Mucosa of gallbladder (tissue), 1 donor: ENCODE data around the gene PFKP. TPM values are rescaled to one million over a fixed set of nuclear protein-coding genes. Genes with fewer than 3 reads are reported as not detected.

Experiments
- DNase-seq: peaks from one replicate; pipeline ENCODE4 v3.0.0-alpha.2; 2020; ENCODE audit warnings: low spot score
- total RNA-seq: library from RNA; stranded (reverse); gene quantifications from one replicate; pipeline ENCODE4 v1.2.1, GENCODE V29; 2021
- donor health status: DM: no; HTN: no; CAD: no.

PFKP gene
- total RNA-seq, 1 donor from 2014 or later = 109 TPM

DNA sequence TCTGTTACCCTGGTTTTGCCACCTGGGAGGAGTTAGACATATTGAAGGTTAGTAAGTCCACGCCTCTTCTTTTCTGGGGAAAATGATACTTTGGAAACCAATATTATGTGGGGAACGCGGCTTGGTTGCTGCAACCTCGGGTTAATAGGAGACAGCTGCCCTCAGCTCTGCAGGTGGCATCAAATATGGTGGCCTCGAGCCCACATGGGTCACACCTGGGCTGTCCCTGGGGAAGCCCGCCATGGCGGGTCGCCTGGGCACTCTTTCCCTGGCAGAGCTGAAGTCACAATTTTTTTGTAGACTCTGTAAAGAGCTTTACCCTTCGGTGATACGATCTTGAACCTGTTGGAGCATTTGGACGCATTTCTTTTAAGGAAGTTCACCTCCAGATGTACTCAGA lies 2.5 kb downstream of the PFKP start:
- no peak for DNase-seq

DNA sequence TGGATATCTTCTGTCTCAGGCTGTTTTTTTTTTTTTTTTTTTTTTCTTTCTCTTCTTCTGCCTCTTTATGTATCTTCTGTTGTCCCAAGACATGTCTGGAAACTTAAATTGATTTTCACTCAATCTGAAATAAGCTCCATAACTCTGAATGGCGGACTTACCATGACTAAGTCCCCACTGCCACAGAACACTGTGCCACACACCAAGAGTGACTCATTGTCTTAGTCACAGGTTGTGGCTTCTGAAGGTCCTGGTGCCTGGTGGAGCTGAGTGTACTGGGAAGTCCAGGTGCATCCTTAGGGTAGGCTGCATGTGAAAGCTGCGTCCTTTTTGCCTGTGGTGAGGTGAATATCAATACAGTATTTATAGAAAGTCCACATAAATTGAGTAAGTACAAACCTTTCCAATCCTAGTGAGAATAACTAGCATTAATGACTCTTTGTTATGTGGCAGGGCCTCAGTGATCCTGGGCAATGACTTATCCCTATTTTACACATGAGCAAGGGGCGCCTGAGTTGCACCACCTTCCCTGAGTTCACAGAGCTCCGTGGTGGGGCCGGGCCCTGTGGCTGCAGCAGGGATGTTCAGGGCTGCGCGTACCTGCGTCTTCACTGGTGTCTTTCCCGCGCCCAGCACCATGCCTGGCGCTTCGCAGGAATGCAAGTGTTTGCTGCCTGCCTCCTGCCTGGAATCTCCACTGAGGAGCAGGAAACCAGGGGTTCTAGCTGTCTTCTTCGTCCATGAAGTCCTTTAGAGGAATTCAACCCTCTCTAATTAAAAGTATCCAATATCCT lies 4.3 kb downstream of the PFKP start:
- peak; percentile 67 for DNase-seq

DNA sequence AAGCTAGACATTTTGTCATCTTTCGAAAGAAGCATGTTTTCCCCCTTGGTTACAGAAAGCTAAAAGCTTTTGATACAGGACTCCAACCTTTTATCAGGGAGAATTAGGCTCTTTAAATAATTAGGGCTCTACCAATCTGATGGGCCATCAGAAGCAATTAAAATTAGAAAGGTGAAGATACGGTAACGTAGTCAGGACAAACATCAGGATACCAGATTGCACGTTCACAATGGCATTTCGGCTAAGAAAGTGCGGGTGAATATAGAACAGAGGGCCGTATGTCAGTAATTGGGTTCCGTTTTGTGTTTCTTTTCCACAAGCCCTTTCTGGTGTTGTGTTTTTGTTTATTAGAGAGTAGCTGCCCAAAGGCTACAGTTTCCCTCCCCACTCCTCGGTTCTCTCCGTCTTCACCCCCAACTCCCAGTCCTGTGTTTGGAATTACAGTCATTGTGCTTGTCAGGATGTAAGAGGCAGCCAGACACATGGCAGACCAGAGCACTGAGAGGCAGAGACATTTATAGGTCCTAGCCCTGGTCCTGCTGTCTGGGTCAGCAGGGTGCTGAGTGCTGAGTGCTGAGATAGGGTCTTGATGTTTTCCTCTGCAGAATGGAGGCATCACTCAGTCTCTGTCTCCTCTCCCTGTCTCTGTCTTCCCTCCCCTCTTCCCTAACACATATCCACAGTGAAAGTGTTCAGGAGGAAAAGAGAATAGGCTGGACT lies 5.5 kb downstream of the PFKP start:
- DNase-seq = no peak

DNA sequence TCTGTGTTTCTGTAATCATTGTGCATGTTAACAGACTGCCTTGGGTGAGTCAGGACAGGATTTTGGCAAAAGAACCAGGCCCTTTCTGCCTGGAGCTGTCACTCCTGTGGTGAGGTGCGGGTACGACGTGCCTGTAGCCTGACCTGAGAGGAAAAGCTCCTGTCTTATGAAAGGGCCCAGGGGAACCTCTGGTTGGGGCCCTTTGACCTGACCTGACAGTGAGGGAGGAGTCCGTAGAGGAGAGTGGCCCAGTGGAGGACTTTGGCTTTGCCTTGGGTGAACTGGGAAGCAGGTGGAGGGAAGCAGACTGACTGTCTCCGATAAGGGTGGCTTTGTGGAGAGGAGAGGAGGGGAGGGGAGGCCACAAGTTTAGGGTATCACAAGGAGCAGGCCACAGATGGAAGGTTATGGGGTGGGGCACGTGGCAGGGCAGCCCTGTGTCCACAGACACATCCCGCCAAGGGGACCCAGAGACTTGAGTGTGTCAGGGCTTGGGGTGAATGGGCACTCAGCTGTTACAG lies 6.9 kb downstream of the PFKP start:
- no peak for DNase-seq

DNA sequence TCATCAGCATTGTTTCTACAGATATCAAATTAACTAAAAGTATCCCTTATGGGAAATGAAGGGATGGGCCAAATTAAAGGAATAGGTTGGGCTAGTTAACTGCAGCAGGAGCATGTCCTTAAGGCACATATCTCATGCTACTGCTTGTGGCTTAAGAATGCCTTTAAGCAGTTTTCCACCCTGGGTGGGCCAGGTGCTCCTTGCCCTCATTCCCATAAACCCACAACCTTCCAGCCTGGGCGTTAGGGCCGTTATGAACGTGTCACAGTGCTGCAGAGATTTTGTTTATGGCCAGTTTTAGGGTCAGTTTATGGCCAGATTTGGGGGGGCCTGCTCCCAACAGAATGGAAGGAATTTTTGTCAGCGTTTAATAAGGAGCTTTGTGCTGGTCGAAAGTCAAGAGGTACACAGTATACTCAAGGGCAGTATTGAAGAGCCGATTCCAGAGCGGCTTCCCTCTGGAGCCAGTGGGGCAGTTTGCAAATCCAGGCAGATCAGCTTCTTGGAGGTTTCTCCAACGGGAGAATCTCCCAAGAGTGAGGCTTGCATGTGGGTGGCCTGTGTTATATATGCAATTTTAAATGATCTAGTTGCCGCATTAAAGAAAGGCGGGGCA lies 7.7 kb downstream of the PFKP start:
- DNase-seq = no peak

DNA sequence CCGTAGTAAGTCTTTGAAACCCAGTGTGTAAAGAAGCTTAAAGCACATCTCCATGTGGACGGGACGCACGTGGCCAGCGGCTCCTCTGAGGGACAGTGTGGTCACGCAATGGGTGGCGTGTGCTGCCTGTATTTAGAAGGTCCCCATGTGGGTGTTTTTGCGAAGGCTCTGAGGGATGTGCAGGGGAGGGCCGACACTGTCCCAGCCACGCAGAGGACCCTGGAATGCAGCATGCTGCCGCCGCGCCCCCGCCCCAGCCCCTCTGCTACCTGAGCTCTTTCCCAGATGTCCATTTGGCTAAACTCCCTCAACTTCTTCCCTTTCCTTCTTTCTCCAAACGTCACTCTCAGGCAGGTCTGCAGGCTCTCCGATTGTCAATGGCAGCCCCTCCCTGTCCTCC lies 8.8 kb downstream of the PFKP start:
- no peak for DNase-seq

DNA sequence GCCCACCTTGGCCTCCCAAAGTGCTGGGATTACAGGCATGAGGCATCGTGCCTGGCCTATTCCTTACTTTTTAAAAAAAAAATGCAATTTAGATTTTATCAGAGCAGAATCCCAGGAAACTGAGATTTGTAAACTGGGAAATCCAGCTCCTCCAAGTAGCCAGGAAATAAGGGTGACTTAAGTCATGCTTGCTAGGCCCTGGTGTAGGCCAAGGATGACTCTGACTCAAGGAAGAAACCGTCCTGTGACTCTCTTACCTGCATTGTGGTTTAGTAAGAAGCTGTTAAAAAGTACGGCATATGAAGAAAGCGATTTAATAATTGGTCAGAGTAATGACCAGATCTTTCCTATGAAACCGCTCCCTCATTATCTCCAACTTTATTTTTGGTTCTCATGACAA lies 10.2 kb downstream of the PFKP start:
- DNase-seq = no peak

DNA sequence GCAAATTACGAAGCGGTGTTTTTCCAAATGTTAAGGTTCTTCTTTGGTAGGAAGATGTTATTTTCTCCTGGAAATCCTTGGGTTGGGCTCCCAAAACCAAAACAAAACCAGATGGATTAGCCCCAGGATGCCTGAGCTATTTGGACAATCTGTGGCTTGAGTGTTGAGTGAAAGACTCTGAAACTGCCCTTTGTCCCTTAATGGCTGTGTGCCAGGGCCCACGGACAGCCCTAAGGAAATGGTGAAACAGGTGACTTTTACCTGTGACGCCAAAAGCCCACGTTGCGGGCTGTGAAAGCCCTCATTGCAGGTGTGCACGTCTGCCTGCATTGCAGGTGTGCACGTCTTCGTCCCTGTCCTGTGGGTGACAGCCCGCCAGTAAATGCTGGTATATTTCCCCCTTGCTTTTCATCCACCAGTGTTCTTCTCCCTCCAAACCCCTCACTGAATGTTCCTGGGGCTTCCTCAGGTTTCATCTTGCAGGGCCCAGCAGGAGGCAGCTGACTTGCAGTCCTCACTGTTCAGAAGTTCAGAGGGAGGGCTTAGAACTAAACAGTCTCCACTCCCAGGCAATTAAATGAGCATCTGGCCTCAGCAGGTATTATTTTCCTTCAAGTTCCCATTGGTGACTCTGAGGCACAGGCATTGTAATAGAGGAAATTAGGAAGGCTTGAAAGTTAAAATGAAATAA lies 10.7 kb downstream of the PFKP start:
- peak; percentile 40 for DNase-seq

DNA sequence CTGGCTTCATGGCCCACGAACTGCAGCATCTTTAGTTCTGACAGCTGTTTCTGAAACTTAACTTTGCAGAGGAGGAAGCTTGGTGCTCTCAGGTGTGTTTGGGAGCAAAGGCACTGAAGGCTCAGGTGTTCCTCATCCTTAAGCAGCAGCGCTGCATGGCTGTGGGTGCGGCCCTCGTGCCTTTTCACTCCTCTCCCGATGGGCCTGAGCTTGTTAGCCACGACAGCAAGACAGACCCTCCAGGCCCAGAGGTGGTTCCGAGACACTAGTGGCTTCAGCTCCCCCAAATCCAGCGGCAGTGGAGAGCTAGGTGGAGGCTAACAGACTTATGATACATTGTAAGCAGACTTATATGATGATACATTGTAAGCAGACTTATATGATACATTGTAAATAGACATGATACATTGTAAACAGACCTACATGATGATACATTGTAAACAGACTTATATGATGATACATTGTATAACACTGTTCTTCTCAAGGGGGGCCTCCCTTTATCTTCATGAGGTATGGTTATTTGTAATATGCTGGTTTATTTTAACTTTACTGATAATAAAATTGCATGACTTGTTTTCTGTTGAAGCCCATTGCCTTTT lies 14.1 kb downstream of the PFKP start:
- no peak for DNase-seq

DNA sequence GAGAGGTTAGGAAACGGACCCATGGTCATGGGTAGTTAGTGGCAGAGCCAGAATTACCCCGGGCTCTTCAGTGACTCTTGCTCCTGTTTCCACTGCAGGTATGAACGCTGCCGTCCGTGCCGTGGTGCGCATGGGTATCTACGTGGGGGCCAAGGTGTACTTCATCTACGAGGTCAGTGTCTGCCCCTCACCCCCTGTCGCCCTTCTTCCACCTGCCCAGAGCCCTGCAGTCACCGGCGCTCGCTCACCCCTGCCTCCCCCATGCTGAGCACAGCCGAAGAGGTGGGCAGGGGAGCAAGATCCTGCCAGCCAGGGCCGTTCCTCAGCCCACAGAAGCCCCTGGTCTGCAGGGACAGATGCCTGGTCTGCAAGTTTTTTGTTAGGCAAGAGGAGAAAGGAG lies 14.9 kb downstream of the PFKP start:
- no peak for DNase-seq

DNA sequence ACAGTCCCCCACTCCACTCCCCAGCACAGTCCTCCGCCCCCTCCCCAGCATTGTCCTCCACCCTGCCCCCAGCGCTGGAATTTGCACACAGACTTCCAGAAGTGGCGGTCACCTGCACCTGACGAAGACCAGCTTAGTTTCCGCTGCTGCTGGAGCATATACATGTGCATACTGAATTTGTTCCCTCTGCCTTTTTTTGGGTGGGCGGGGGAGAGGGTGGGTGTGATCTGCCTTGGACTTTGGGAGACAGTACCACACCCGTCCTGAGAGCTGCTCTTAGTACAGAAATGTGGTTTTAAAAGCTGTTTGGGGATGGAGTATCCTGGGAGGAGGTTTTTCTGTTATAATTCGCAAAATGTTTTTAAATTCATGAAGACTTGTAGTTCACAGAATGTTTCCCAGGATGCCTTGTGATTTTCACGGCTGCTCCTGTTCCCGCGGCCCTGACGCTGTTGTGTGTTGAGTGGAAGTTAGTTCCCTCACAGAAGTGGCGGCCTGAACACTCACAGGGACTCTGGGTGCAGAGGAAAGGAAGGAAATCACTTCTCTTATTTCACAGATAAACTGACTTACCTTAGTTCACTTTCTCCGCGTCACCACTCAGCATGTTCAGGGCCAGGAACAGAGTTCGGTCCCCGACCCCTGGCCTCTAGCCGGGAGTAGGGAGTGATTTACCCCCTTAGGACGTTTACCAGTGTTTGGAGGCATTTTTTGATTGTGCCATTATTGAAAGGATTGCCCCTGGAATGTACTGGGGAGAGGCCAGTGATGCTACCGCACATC lies 18.6 kb downstream of the PFKP start:
- no peak for DNase-seq

DNA sequence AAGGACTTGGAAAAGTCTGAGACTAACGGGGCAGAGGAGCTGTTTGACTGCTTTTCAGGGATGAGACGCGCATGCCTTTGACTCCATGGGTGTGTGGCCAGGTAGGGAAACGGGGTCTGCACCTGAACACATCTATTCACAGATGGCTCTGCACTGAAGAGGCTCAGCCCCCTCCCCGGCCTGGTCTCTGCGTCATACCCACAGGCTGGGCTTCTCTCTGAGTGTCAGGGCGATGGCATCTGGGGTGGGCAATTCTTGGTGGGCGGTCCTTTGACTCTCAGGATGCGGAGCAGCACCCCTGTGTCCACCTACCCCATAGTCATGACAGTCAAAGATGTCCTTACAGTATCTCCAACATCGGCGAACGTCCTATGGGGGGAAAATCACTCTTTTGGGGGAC lies 23.0 kb downstream of the PFKP start:
- no peak for DNase-seq

DNA sequence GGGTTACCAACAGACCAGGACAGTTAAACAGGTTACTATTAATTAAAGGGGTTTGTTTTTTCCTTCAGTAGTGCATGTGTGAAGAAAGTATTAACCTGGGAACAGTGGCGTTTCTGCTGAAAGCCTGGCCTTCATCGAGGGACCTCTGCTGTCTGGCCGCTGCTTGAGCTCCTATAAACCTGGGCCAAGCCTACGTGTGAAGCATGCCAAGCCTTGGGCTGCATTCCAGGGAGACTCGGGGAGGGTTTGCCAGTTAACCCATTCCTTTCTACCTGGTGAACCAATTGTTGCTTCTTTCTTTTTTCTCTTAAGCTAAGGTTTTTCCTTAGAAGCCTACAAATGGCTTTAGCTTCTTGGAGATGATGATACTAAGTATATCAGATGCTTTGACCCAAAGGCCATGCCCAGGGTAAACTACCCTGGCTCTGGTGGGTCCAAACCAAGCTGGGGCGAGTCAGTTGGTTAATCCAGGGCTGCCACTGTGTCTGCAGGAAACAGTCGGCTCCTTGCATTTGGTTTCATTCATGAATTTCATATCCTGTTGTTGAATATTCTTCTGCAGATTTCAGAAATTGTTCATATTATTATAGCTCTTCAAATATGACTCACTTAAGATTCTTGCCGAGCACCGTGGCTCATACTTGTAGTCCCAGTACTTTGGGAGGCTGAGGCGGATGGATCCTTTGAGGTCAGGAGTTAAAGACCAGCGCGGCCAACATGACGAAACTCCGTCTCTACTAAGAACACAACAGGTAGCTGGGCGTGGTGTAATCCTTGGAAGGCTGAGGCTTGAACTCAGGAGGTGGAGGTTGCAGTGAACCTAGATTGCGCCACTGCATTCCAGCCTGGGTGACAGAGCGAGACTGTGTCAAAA lies 23.8 kb downstream of the PFKP start:
- DNase-seq = peak; percentile 82

DNA sequence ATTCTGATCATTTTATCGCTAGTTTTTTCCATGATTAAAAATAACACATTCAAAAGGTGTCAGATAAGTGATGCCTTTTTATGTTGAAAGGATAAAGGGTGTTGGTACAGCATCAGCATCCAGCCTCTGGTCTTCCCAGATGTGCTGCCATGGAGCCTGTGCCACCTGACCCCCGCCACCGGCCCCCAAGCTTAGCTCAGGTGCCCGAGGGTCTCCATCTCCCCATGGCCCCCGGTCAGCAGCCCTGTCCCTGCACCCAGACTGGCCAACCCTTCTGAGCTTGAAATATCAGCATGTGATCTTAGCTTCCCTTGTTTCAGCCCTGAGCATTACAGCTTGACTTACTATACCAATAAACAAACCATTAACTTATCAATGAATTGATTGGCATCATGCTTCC lies 24.6 kb downstream of the PFKP start:
- DNase-seq = no peak

DNA sequence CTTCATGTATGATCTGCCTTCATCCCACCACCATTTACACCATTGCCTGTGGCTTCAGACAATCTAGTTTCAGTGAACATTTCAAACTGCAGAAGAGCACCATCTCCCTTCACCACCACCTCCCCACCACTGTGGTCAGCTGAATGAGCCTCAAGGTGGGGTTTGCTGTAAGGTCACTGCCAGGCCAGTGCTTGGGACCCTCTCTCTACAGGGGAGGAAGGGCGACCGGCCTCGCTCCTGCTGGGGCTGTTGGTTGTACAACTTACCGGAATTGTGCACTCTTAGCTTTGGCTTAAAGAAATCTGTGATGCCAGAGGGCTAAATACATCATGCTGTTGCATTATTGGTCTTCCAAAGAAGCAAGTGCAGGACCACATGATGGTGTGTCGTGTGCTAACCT lies 26.6 kb downstream of the PFKP start:
- DNase-seq = no peak

DNA sequence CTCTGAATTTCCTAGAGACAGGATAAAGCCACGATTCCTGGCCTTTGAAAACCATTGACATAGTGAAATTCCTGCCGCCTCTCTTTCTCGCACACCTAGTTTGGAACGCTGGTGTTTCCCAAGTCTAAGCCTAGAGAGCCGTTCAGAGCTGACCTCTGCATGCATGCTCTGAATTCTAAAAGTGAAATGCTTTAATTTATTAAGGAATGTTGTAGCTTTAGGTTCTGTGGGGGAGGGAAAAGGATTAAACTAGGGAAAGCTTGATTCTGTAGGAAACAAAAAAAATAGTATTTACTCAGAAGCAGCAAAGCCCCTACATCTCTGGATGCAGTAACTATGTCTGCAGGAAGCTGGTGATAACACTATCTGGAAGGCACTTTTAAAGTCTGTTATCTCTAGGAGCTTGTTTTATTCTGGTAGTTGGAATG lies 27.3 kb downstream of the PFKP start:
- no peak for DNase-seq

DNA sequence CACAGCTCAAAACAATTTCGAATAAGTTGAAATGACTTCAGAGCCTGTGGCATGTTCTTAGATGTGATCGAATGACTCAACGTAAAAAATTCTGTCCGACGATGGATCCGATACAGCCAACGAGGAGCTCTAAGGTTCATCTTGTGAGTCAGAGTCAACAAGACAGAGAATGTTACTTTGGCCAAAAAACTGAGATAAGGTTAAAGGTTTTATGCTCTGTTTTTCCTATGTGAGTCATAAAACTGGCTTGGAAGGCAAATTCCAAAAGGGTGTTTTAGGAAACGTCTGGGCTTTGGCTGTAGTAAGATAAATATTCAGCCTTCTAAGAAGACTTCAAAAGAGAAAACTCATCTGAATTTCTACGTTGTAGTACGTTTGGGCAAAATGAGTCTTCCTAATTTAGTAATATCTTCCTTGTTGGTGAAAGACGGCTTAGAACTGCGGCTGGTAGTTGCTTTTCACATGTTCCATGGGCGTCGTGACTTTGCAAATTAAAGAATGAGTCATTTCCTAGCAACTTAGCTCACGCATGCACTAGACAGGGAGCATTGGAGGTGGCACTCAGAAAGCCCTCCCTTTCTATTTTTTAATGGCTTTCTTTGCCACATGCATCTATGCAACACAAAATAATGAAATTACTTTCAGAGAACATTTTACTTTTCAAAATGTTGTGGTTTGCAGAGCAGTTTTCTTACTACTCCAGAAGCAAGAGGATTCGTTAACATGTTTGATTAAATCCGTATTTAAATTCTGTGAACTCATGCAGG lies 28.2 kb downstream of the PFKP start:
- peak; percentile 64 for DNase-seq

DNA sequence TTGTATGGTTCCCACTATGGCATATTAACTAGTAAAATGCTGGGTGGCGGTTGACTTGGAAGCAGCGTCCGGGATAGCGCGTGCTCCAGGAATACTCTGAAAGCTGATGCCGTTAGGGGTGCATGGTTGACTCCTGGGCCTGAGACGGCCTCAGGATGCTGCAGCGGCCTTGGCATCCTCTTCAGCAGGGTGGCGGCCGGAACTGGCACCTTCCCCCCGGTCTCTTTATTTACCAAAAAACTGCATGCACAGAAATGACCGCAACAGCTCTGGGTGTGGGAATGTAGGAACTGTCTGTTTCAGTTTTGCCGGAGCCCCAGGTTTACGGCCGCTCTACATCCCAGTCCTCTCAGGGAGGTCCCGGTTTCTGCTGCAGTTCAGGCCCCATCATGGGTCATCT lies 28.8 kb downstream of the PFKP start:
- no peak for DNase-seq

DNA sequence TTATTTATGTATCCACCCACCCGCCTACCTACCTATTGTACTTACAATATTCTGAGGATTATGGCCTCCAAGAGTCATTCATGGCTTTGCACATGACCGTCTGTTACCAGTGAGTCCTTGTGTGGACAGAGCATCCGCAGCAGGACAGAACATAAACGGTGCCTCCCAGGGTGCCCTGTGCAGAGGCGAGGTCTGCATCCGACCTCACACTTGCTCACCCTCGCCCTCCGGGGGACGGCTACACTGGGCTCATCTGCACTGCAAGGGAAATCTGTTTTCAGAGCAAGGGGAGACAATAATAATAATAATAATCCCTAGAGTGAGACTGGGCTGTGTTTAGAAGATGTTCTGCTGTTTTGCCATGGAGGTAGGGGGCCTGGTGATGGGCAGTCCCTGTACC lies 29.8 kb downstream of the PFKP start:
- DNase-seq = no peak
